Stimulated activated naive CD4-positive, alpha-beta T cell (primary cell): ENCODE measurements around the gene GPR62.
"Not testable (repeated sequence)": the region's sequence is repeated elsewhere in the genome, so short reads cannot be mapped to it uniquely, and the experiment has no call there.

Experiments used
- DNase-seq, 6 experiments: peaks; one replicate each; lab custom pipeline; 2025; lab: John Stamatoyannopoulos, UW

GPR62 gene

GRCh38 chr3:51970606-51971300 is 15.6 kb downstream of the GPR62 start:
- DNase-seq: no peak

DNA sequence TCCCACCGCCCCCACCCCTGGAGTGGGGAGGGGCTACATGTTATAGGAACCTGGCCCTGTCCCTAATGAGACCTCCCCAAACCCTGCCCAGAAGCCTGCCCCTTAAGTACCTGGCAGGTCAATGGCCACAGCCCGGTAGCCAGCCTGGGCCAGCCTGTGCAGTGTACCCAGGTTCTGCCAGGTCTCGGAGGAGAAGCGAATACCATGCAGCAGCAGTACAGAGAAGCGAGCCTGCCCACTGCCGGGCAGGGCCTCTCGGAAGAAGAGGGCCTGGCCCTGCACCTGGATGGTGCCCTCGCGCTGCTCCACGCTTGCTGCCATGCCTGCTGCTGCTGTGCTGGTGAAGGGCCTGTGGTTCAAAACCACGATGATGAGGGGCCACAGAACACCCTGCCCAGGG is 16.2 kb downstream of the GPR62 start:
- DNase-seq: no peak

DNA sequence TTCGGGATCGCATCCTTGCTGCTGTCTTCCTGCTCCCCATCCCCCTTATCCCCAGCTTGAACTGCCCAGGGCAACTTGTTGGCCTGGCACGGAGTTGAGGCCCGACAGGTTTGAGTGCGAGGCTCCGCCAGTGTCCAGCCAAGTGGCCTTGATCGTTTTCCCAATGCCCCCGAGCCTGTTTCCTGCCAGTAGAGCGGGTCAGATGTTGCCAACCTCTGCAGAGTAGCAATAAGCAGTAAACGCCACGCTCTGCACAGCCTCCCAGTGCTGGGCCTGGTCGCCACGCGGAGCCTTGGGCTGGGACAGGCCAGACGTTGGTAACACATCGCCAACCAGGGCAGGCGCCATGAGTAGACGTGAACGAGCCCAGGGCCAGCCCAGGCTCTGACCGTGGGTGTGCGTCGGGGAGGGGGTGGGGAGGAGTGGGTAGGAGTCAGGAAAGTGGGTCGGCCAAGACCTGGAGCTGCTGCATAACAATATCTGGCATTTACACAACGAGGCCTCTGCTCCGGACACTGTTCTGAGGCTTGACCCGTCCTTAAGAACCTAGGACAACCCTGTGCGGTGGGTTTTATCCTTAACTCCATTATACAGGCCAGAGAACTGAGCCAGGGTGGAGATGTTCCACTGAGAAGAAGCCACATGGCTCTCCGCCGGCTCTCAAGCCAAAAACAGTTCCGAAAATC is 19.2 kb downstream of the GPR62 start:
- DNase-seq: peak in 1 of 6 experiments; percentile 36

DNA sequence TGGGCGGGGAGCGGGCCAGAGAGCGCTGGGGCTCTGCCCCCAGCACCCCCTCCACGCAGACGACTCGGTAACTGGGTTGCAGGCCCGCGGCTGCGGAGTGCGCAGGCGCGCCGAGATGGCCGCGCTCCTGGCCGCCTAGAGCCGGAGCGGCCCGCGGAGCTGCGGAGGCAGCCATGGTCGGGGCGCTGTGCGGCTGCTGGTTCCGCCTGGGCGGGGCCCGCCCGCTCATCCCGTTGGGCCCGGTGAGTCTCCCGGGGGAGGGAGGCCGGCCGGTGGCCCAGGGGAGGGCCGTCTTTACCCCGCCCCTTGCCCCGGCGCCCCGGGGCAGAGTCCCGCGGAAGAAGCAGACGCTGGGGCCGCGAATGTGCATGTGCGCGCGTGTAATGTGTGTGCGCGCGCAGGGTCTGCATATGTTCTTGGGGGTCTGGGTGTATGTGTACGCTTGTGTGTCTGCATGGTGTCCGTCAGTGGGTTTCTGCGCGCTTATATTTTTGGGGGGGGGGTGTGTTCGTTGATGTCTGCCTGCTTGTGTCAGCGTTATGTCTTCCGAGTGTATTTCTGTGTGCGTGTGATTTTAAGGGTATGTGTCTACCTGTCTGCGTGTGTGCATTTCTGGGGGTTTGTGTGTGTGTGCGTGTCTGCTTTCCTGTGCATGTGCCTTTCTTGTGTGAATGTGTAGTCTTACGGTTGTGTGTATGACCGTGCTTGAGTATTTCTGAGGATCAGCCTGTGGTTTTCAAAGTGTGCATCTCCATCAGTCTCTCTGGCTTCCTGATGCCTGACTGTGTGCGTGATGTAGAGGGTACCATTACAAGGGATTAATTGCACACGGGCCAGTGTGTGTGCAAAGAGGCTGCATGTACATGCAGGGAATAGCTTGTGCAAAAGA is 20.0 kb downstream of the GPR62 start, which contains the start of gene ABHD14A:
TSS of gene ABHD14A (plus strand) at position 102 of the 889 bp plus-strand sequence. CDS start at position 174, 72 bp downstream.
- DNase-seq: peak; percentile 52 to 74 (median 68)

DNA sequence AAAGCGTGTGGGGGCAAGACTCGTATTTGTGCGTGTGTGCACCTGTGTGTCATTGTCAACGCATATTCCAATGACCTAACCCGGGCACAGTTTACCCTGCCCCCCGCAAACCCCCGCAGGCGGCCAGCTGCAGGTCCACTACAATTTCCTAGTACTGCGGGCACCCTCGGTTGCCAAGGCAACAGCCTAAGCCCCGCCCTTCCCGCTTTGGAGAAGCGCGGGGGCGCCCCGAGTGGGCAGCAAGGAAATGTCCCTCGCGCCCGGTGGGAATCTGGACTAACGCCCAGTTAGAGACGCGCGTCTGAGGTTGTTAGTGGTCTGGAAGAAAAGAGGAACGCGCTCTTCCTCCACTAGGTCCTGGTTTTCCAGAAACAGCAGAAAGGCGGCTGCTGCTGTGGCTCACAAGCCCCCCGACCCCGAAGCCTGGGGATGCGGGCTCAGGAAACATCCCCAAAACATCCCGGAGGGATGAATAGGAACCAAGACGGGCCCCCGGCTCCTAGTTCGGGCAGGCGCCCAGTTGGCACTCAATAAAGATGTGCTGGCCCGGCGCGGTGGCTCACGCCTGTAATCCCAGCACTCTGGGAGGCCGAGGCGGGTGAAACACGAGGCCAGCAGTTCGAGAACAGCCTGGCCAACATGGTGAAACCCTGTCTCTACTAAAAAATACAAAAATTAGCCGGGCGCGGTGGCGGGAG is 20.8 kb downstream of the GPR62 start:
- peak in 2 of 6 experiments; percentile 31 to 51 for DNase-seq

GRCh38 chr3:51977446-51978142 is 22.4 kb downstream of the GPR62 start:
- DNase-seq: peak in 5 of 6 experiments; percentile 14 to 45 (median 17)

DNA sequence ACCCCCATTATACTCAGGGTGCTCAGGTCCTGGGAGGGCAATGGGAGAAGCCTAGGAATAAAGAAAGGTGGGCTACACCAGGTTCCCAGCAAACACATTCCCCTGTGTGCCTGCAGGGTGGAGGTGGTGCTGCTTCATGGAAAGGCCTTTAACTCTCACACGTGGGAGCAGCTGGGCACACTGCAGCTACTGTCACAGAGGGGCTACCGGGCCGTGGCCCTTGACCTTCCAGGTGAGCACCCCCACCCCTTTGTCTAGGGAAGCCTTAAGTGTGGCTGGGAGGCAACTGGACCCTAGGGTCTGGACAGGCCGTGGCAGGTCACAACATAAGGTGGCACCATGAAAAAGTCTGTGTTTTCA is 22.9 kb downstream of the GPR62 start:
- DNase-seq: no peak

- DNase-seq: no peak
Observed at GRCh38 chr3:51980253-51980652, 25.1 kb downstream of the GPR62 start.

DNA sequence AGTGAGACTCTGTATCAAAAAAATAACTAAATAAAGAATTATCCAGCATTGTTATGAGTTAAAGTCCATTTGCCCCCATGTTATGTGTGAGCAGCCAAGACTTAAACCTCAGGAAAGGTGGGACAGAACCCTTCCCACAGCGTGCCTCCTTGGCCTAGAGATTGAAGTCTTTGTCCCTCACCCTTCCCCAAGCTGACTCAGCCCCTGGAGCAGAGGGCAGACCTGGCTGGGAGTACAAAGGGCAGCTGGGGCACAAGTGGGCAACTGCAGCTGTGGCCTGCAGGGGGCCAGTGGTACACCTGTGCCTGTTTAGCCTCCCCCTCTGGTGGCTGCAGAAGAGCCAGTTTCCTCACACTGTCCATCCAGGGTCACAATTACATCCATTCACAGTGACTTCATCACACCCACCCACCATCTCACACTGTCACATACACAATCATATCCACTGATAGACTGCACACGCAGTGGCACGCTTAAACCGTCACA is 27.2 kb downstream of the GPR62 start:
- peak in 2 of 6 experiments; percentile 11 to 41 for DNase-seq

DNA sequence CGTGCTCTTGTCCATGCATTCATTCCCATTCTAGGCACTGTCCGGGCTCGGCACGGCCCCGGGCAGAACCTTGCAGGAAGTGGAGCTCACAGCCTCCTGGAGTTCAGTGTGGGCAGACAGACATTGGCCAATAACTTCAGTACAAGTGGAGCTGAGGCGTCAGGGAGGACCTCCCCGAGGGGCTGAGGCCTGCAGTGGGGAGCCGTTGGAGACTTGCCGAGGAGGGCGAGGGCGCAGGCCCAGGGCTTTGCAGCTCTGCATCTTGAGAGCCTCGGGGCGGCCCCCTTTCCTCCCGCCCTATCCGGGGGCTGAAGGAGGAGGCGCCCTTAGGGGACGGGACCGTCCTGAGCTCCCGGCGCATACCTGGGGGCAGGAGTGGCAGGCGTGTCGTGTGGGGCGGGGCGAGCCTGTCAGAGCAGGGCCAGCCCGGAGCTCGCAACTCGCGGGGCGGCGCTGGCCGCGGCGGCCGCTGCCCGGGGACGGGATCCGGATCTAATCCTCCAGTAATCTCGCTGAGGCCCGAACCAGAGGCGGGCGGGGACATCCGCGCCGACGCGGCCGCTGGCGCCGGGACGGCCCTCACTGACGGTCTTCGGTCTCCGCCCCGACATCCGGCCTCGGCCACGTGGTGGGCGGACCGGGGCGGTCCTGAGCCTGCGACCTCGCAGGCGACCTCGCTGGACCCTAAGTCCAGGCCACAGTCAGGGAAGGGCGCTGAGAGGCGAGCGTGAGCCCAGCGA is 27.8 kb downstream of the GPR62 start, which contains the start of gene ACY1:
TSS of gene ACY1 (plus strand) at position 698 of the 740 bp plus-strand sequence. CDS start 530 bp downstream, outside the sequence.
- peak; percentile 22 to 74 (median 60) for DNase-seq

- no peak for DNase-seq
Observed at GRCh38 chr3:51983578-51984268, 28.5 kb downstream of the GPR62 start.

DNA sequence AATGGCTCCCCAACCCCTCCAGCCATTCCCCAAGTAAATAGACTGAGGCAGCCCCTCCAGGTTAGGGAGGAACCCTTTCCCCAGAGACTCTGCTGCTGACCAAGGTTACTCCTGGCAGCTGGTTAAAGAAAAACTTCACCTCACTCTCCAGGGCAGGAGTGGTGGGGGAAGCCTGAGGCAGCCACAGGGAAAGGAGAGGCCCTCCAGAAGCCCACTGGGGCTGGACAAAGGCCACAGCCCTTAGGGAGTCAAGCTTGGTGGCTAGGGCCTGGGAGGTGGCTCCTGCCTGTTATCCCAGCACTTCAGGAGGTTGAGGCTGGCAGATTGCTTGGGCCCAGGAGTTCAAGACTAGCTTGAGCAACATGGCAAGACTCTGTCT is 29.1 kb downstream of the GPR62 start:
- DNase-seq: no peak

- no peak for DNase-seq
Observed at GRCh38 chr3:51985063-51985462, 29.9 kb downstream of the GPR62 start.

- no peak for DNase-seq
Observed at GRCh38 chr3:51986010-51986947, 31.1 kb downstream of the GPR62 start.

GRCh38 chr3:51987568-51987967 is 32.4 kb downstream of the GPR62 start:
- no peak for DNase-seq

DNA sequence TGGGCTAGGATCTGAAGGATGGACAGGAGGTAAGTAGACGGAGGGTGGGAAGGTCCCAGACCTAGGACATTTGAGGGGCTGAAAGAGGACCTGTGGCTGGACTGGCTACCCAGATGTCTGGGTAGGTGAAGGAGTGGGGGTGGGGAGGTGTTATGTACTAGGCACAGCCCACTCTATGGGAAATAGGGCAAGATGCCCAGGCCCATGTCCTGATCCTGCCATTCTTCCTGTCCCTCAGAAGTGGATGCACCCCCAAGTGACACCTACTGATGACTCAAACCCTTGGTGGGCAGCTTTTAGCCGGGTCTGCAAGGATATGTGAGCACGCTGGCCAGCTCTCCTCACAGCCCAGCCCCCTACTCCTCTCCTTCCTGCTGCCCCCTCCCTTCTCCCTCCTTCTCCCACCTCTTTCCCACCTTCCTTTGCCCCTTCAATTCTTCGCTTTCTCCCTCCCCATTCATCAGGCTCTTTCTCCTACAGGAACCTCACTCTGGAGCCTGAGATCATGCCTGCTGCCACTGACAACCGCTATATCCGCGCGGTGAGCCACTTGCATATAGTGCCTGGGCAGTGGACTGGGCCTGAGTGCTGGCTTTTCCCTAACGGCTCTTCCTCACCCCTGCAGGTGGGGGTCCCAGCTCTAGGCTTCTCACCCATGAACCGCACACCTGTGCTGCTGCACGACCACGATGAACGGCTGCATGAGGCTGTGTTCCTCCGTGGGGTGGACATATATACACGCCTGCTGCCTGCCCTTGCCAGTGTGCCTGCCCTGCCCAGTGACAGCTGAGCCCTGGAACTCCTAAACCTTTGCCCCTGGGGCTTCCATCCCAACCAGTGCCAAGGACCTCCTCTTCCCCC is 33.3 kb downstream of the GPR62 start:
- no peak for DNase-seq

GRCh38 chr3:51990501-51990971 is 35.4 kb downstream of the GPR62 start:
- not testable (repeated sequence) for DNase-seq
